Fibroblast of the aortic adventitia (primary cell): ENCODE results near the gene SLC26A9. TPM values are rescaled to one million over a fixed set of nuclear protein-coding genes. Genes with fewer than 3 reads are reported as not detected.

Experiments
- DNase-seq: peaks from one replicate; pipeline ENCODE4 v3.0.0-alpha.2; 2010; ENCODE audit warnings: low read depth
- H3K4me3 ChIP-seq: 2 replicates; pipeline ENCODE4 v1.5.1; 2011; ENCODE audit warnings: low read depth, mild to moderate bottlenecking, control low read depth, low read length, moderate library complexity
- CTCF ChIP-seq: IDR thresholded peaks from 2 replicates; pipeline ENCODE4 v1.5.1; 2011; ENCODE audit warnings: mild to moderate bottlenecking, low read length, control low read depth, inconsistent platforms; ENCODE audit not compliant: insufficient read depth
- total RNA-seq: library from RNA; depleted of rRNA; stranded (reverse); fragments of >200 nt; gene quantifications from 2 replicates; pipeline ENCODE4 v1.2.3, GENCODE V29; 2012; ENCODE audit warnings: low replicate concordance

SLC26A9 gene
- total RNA-seq, 1 donor, result not detected

GRCh38 chr1:205934788-205935187 lies 8.5 kb downstream of the SLC26A9 start:
- DNase-seq, result no peak
- TF ChIP-seq CTCF, result no peak
- H3K4me3 ChIP-seq, result no peak overlapping the region

DNA sequence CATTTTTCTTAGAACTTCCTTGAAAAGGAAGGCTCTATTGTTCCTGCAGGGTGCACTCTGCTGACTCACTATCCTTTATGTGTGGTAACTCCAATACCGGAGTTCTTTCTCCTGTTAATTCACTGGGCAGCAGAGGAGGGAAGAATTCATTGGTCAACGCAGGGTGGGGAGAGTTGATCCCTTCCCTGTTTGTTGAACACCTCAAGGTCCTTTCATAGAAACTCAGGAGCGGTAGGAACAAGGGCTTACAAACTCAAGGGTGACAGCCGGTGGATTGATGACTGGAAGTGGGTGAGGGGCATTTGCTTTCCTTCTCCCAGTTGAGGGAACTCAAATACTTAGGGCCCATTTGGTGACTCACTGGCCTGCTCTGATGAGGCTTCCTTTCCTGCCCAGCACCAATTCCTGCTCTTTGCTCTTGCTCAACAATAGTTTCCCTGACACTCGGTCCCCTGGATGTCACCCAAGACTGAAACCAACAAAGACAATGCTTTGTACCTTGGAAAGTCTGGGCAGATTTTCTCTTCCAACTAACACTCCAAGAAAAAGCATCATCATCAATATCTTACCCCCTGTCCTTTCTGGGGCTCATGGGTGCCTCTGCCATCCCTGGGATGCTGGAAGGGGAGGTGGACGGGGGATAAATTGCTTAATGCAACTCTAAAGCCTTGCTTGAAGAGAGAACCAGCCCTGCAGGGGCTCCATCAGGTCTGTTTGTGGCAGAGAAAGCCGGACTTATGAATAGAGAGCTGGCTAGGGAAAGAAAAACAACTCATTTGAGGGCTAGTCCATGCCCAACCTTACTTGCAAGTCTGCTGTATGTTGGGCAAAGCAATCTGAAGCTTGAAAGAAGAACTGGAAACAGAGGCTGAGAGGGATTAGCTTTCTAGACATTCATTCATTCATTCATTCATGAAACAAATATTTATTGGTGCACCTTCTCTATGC lies 9.3 kb downstream of the SLC26A9 start:
- no peak for TF ChIP-seq CTCF
- no peak overlapping the region for H3K4me3 ChIP-seq
- peak; percentile 75 for DNase-seq

DNA sequence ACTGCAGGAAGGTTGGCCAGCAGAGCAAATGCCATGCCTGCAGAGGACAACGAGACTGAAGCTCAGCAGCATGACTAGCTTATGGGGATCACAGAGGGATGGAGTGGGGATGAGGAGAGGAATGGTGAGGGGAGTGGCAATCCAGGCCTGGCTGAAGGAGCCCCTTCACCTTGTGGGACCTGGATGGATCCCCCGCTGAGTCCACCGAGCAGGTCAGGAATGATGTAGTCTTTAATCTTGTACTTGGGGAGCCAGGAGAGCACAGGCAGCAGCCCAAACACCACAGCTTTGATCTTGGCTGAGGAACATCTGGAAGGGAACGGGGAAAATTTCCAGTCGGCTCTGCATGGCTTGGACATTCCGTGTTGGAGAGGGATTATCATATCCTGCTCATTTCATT lies 10.5 kb downstream of the SLC26A9 start:
- no peak for DNase-seq
- no peak for TF ChIP-seq CTCF
- H3K4me3 ChIP-seq, result no peak overlapping the region

GRCh38 chr1:205930799-205931281 lies 12.4 kb downstream of the SLC26A9 start:
- DNase-seq, result peak; percentile 79
- no peak overlapping the region for H3K4me3 ChIP-seq
- no peak for TF ChIP-seq CTCF

- no peak overlapping the region for H3K4me3 ChIP-seq
- no peak for DNase-seq
- TF ChIP-seq CTCF, result no peak
Observed at GRCh38 chr1:205930195-205930577, 13.1 kb downstream of the SLC26A9 start.

DNA sequence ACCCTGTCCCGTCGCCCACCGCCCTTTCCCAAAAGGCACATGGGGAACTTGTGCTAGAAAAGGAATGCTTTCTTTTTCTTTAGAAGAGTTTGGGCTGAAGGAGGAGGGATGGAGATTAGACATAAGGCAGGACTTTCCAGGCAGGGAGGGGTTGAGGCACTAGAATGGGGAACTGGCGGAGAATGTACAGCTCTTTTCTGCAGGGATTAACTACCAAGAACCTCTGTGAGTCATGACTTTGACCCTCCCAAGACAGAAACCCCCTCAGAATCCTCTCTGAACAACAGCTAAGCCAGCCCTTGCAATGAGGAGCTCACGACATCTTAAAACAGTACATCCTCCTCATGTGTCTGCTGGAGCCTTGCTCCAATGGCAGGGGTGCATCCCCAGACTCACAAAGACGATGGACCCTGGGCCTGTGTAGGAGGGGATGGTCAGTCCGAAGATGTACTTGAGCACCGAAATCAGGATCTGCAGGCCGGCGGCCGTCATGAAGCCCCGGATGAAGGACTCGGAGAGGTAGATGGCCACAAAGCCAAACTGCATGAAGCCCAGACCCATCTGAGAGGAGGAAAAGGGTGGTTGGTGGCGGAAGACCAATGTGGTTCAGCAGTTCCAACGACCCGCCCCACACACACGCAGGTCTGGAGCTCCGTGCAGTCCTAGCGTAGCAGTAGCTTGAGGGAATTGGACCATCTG lies 13.6 kb downstream of the SLC26A9 start:
- TF ChIP-seq CTCF, result no peak
- H3K4me3 ChIP-seq, result no peak overlapping the region
- no peak for DNase-seq
